22Rv1 (cell line): ENCODE results near the gene PACSIN1.

Experiments
- ZFX ChIP-seq: fragments of 450-650 bp; IDR thresholded peaks from 2 replicates; pipeline ENCODE4 v1.6.1; 2017; ENCODE audit warnings: antibody characterized with exemption, borderline replicate concordance
- TF ChIP-seq, protein P1 (sequence below): fragments of 450-650 bp; IDR thresholded peaks from 2 replicates; pipeline ENCODE4 v1.5.1; 2017; ENCODE audit warnings: mild to moderate bottlenecking

DNA sequence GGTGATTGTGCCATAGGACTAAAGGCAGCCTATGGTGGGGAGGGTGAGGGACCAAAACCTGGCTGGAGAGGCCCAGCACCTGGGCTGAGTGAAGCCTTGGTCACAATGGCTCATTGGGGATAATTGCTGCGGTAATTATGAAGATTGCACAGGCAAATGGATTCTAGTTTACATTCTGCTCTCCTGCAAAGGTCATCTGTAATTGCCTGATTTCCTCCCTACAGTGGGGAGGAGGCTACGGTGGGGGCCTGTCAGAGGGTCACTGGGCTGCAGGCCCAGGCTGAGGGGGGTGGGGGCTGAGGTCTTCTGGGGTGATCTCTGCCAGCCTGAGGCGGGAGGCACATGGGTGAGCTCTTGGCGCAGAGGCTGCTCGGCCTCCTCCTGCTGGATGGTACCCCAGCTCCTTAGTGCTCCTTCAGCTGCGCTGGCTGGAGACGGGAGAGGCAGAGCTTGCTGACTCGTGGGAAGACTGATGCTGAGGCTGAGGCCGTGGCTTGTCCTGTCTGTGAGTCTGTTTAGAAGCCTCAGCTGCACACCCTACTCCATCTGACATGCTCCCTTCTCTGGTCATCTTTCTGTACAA lies 30.3 kb downstream of the PACSIN1 start:
- TF ChIP-seq, protein P1, sequence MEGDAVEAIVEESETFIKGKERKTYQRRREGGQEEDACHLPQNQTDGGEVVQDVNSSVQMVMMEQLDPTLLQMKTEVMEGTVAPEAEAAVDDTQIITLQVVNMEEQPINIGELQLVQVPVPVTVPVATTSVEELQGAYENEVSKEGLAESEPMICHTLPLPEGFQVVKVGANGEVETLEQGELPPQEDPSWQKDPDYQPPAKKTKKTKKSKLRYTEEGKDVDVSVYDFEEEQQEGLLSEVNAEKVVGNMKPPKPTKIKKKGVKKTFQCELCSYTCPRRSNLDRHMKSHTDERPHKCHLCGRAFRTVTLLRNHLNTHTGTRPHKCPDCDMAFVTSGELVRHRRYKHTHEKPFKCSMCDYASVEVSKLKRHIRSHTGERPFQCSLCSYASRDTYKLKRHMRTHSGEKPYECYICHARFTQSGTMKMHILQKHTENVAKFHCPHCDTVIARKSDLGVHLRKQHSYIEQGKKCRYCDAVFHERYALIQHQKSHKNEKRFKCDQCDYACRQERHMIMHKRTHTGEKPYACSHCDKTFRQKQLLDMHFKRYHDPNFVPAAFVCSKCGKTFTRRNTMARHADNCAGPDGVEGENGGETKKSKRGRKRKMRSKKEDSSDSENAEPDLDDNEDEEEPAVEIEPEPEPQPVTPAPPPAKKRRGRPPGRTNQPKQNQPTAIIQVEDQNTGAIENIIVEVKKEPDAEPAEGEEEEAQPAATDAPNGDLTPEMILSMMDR = no peak
- TF ChIP-seq ZFX = no peak
